ENCODE measurements around the gene TAS2R41. TPM values are rescaled to one million over a fixed set of nuclear protein-coding genes. Genes with fewer than 3 reads are reported as not detected.

Gene TAS2R41
- not detected in 2 replicates for total RNA-seq

- no peak for TF ChIP-seq CTCF (IDR thresholded peaks at IDR 0.05; ENCODE audit: insufficient read depth, low read length, severe bottlenecking)
- no peak for FAIRE-seq
- Histone ChIP-seq H3K27me3 (ENCODE audit: control insufficient read depth, insufficient read depth, low read length) (no peaks in the 10 kb centered on the region), H3K4me3 (ENCODE audit: low read depth, low read length) (no peak within 1 kb of the TSS), H3K36me3 (ENCODE audit: control insufficient read depth, insufficient read depth, low read length) (no peaks in the 10 kb centered on the region)
- no peak for DNase-seq (ENCODE audit: low read depth)
These were observed at the start of gene TAS2R41 for GRCh38 chr7:143477501-143478150. Gene TAS2R41, plus strand, starts transcription at chr7:143477873. Its CDS starts 0 bp downstream, at chr7:143477873.

GRCh38 chr7:143429770-143430698 is 47.6 kb upstream of the TAS2R41 start:
- peak; percentile 84 for DNase-seq (ENCODE audit: low read depth)
- Histone ChIP-seq H3K36me3 (ENCODE audit: control insufficient read depth, insufficient read depth, low read length) (no peaks in the 10 kb centered on the region), H3K27me3 (ENCODE audit: control insufficient read depth, insufficient read depth, low read length) (no peaks in the 10 kb centered on the region), H3K4me3 (ENCODE audit: low read depth, low read length) (no peak overlapping the region)
- no peak for FAIRE-seq
- TF ChIP-seq CTCF (IDR thresholded peaks at IDR 0.05; ENCODE audit: insufficient read depth, low read length, severe bottlenecking) = no peak

GRCh38 chr7:143431109-143431508 is 46.6 kb upstream of the TAS2R41 start:
- H3K4me3 ChIP-seq (ENCODE audit: low read depth, low read length) = no peak overlapping the region
- H3K27me3 ChIP-seq (ENCODE audit: control insufficient read depth, insufficient read depth, low read length) = no peaks in the 10 kb centered on the region
- no peak for TF ChIP-seq CTCF (IDR thresholded peaks at IDR 0.05; ENCODE audit: insufficient read depth, low read length, severe bottlenecking)
- FAIRE-seq (no peak), DNase-seq (ENCODE audit: low read depth) (no peak)
- H3K36me3 ChIP-seq (ENCODE audit: control insufficient read depth, insufficient read depth, low read length) = no peaks in the 10 kb centered on the region

- no peak for FAIRE-seq
- no peak for TF ChIP-seq CTCF (IDR thresholded peaks at IDR 0.05; ENCODE audit: insufficient read depth, low read length, severe bottlenecking)
- H3K4me3 ChIP-seq (ENCODE audit: low read depth, low read length) = no peak overlapping the region
- no peaks in the 10 kb centered on the region for H3K27me3 ChIP-seq (ENCODE audit: control insufficient read depth, insufficient read depth, low read length)
- DNase-seq (ENCODE audit: low read depth) = no peak
- H3K36me3 ChIP-seq (ENCODE audit: control insufficient read depth, insufficient read depth, low read length) = no peaks in the 10 kb centered on the region
These were observed 43.9 kb upstream of the TAS2R41 start for GRCh38 chr7:143433759-143434158.

- FAIRE-seq (no peak), DNase-seq (ENCODE audit: low read depth) (peak; percentile 92)
- TF ChIP-seq CTCF (IDR thresholded peaks at IDR 0.05; ENCODE audit: insufficient read depth, low read length, severe bottlenecking) = no peak
- no peaks in the 10 kb centered on the region for H3K36me3 ChIP-seq (ENCODE audit: control insufficient read depth, insufficient read depth, low read length)
- H3K4me3 ChIP-seq (ENCODE audit: low read depth, low read length) = no peak overlapping the region
- no peaks in the 10 kb centered on the region for H3K27me3 ChIP-seq (ENCODE audit: control insufficient read depth, insufficient read depth, low read length)
These were observed 43.0 kb upstream of the TAS2R41 start for GRCh38 chr7:143434660-143435059.
